ENCODE results near the gene SLCO3A1.

SLCO3A1 gene

GRCh38 chr15:92111291-92111690 is 257.8 kb downstream of the SLCO3A1 start:
- DNase-seq, result no peak

- no peak for DNase-seq
Observed at GRCh38 chr15:92111751-92112150, 258.2 kb downstream of the SLCO3A1 start.

GRCh38 chr15:92112180-92112579 is 258.7 kb downstream of the SLCO3A1 start:
- DNase-seq, result no peak

GRCh38 chr15:92112711-92113110 is 259.2 kb downstream of the SLCO3A1 start:
- no peak for DNase-seq

- DNase-seq, result no peak
Observed at GRCh38 chr15:92113832-92114231, 260.3 kb downstream of the SLCO3A1 start.

- no peak for DNase-seq
Observed at GRCh38 chr15:92115834-92116233, 262.3 kb downstream of the SLCO3A1 start.

GRCh38 chr15:92116330-92116729 is 262.8 kb downstream of the SLCO3A1 start:
- no peak for DNase-seq

GRCh38 chr15:92117261-92117731 is 263.8 kb downstream of the SLCO3A1 start:
- no peak for DNase-seq

GRCh38 chr15:92118162-92118935 is 264.8 kb downstream of the SLCO3A1 start:
- no peak for DNase-seq

GRCh38 chr15:92118936-92119325 is 265.4 kb downstream of the SLCO3A1 start:
- DNase-seq, result no peak

- no peak for DNase-seq
Observed at GRCh38 chr15:92120094-92120795, 266.7 kb downstream of the SLCO3A1 start.

GRCh38 chr15:92121047-92121446 is 267.5 kb downstream of the SLCO3A1 start:
- DNase-seq, result no peak

GRCh38 chr15:92122259-92122658 is 268.8 kb downstream of the SLCO3A1 start:
- no peak for DNase-seq

- DNase-seq, result no peak
Observed at GRCh38 chr15:92123962-92124656, 270.6 kb downstream of the SLCO3A1 start.

GRCh38 chr15:92124657-92125010 is 271.1 kb downstream of the SLCO3A1 start:
- DNase-seq, result no peak

GRCh38 chr15:92128788-92129187 is 275.3 kb downstream of the SLCO3A1 start:
- no peak for DNase-seq

GRCh38 chr15:92130244-92130643 is 276.7 kb downstream of the SLCO3A1 start:
- no peak for DNase-seq

GRCh38 chr15:92130906-92131305 is 277.4 kb downstream of the SLCO3A1 start:
- DNase-seq, result no peak

GRCh38 chr15:92132982-92133755 is 279.7 kb downstream of the SLCO3A1 start:
- DNase-seq, result no peak

GRCh38 chr15:92140796-92141195 is 287.3 kb downstream of the SLCO3A1 start:
- no peak for DNase-seq

GRCh38 chr15:92141607-92142006 is 288.1 kb downstream of the SLCO3A1 start:
- DNase-seq, result no peak

- no peak for DNase-seq
Observed at GRCh38 chr15:92142242-92143232, 289.0 kb downstream of the SLCO3A1 start.

All from SIG-M5 (cell line).